Measurements from ENCODE around the gene PRDM16.

GRCh38 chr1:3124246-3124645, 55.2 kb downstream of the PRDM16 start:
- TF ChIP-seq CTCF (conservative IDR thresholded peaks at IDR 0.05) = no peak
- no peak for TF ChIP-seq ZFX (IDR thresholded peaks at IDR 0.05)

Measured in C4-2B (cell line).